ENCODE data around the gene OR2G2. TPM values are rescaled to one million over a fixed set of nuclear protein-coding genes. Genes with fewer than 3 reads are reported as not detected.

The OR2G2 gene
- total RNA-seq, 2 donors from 2014 or later = not detected

- H3K27ac ChIP-seq (ENCODE audit: low read depth, low read length) = no peak overlapping the region
- no peaks in the 10 kb centered on the region for H3K4me1 Mint-ChIP-seq
- no peaks in the 10 kb centered on the region for H3K9me3 Mint-ChIP-seq
- no peak overlapping the region for H3K27ac Mint-ChIP-seq
- H3K27me3 ChIP-seq (ENCODE audit: control insufficient read depth, insufficient read depth, low read length, poor library complexity, severe bottlenecking) = no peaks in the 10 kb centered on the region
- H3K36me3 Mint-ChIP-seq (ENCODE audit: low read depth) = no peaks in the 10 kb centered on the region
- WGBS, 2 experiments (ENCODE audit: insufficient coverage in 1 of 2, insufficient read length in 1 of 2) = 91% methylated on average over 4 to 5 of the region's 5 CpGs
- no peak overlapping the region for H3K4me3 Mint-ChIP-seq
- H3K36me3 ChIP-seq (ENCODE audit: control insufficient read depth, insufficient read depth, low read length) = no peaks in the 10 kb centered on the region
- no peak overlapping the region for H3K9ac ChIP-seq (ENCODE audit: extremely low read depth, low read length, poor library complexity, severe bottlenecking)
- no peak for TF ChIP-seq CTCF (conservative IDR thresholded peaks at IDR 0.05)
- no peaks in the 10 kb centered on the region for H3K4me1 ChIP-seq (ENCODE audit: control insufficient read depth, insufficient read depth, low read length)
- no peak for DNase-seq
- H3K27me3 Mint-ChIP-seq (ENCODE audit: insufficient read depth) = no peaks in the 10 kb centered on the region
- H3K4me3 ChIP-seq (ENCODE audit: low read length) = no peak overlapping the region
- no peaks in the 10 kb centered on the region for H3K9me3 ChIP-seq (ENCODE audit: control insufficient read depth, low read length)
These were observed 9.2 kb upstream of the OR2G2 start for GRCh38 chr1:247578946-247579460.

DNA sequence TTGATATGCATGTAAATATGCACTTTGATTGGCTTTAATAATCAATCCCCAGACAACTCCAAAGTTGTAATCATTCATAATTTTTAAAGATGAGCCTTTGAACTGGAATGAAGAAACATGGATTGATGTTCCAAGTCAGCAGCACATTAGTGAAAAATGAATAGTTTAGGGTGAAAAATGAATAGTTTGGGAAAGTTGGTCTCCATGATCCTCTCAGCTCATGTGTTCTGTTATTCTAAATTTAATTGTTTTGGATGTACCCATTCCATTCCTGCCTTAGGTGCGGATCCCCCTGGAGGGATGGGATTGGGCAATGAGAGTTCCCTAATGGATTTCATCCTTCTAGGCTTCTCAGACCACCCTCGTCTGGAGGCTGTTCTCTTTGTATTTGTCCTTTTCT lies 17.1 kb downstream of the OR2G2 start, which contains the start of gene OR2G3:
Gene OR2G3 (plus strand): TSS at position 301 of the 400 bp plus-strand sequence. CDS start 0 bp downstream, at position 301.
- no peak for TF ChIP-seq CTCF (conservative IDR thresholded peaks at IDR 0.05)
- Histone ChIP-seq H3K27ac (ENCODE audit: low read depth, low read length) (no peak within 1 kb of the TSS), H3K4me3 (ENCODE audit: low read length) (no peak within 1 kb of the TSS), H3K9me3 (ENCODE audit: control insufficient read depth, low read length) (no peaks in the 10 kb centered on the region), H3K36me3 (ENCODE audit: control insufficient read depth, insufficient read depth, low read length) (no peaks in the 10 kb centered on the region), H3K4me1 (ENCODE audit: control insufficient read depth, insufficient read depth, low read length) (no peaks in the 10 kb centered on the region), H3K27me3 (ENCODE audit: control insufficient read depth, insufficient read depth, low read length, poor library complexity, severe bottlenecking) (no peaks in the 10 kb centered on the region), H3K9ac (ENCODE audit: extremely low read depth, low read length, poor library complexity, severe bottlenecking) (no peak within 1 kb of the TSS)
- WGBS, 2 experiments (ENCODE audit: insufficient coverage in 1 of 2, insufficient read length in 1 of 2) = 78 to 100% methylated on average over 1 to 2 of the region's 2 CpGs
- Mint-ChIP-seq H3K36me3 (ENCODE audit: low read depth) (no peaks in the 10 kb centered on the region), H3K4me3 (no peak within 1 kb of the TSS), H3K27me3 (ENCODE audit: insufficient read depth) (no peaks in the 10 kb centered on the region), H3K27ac (no peak within 1 kb of the TSS), H3K9me3 (peaks cover 4% of the 10 kb centered on the region), H3K4me1 (no peaks in the 10 kb centered on the region)
- DNase-seq = no peak

- no peak for DNase-seq
- Mint-ChIP-seq H3K4me1 (no peaks in the 10 kb centered on the region), H3K9me3 (peaks cover 3% of the 10 kb centered on the region), H3K27ac (no peak overlapping the region), H3K27me3 (ENCODE audit: insufficient read depth) (no peaks in the 10 kb centered on the region), H3K4me3 (no peak overlapping the region), H3K36me3 (ENCODE audit: low read depth) (no peaks in the 10 kb centered on the region)
- TF ChIP-seq CTCF (conservative IDR thresholded peaks at IDR 0.05) = no peak
- no peak overlapping the region for H3K4me3 ChIP-seq (ENCODE audit: low read length)
- no peaks in the 10 kb centered on the region for H3K27me3 ChIP-seq (ENCODE audit: control insufficient read depth, insufficient read depth, low read length, poor library complexity, severe bottlenecking)
- no peaks in the 10 kb centered on the region for H3K36me3 ChIP-seq (ENCODE audit: control insufficient read depth, insufficient read depth, low read length)
- no peaks in the 10 kb centered on the region for H3K9me3 ChIP-seq (ENCODE audit: control insufficient read depth, low read length)
- no peak overlapping the region for H3K27ac ChIP-seq (ENCODE audit: low read depth, low read length)
- no peak overlapping the region for H3K9ac ChIP-seq (ENCODE audit: extremely low read depth, low read length, poor library complexity, severe bottlenecking)
- 80 to 100% methylated on average over 1 of the region's 1 CpG for WGBS, 2 experiments (ENCODE audit: insufficient coverage in 1 of 2, insufficient read length in 1 of 2)
- no peaks in the 10 kb centered on the region for H3K4me1 ChIP-seq (ENCODE audit: control insufficient read depth, insufficient read depth, low read length)
These were observed 25.2 kb downstream of the OR2G2 start for GRCh38 chr1:247613405-247613804.
